ENCODE measurements around the gene DHRS7C. TPM values are rescaled to one million over a fixed set of nuclear protein-coding genes. Genes with fewer than 3 reads are reported as not detected.

The DHRS7C gene
- total and polyA plus RNA-seq, 12 donors, result not detected

GRCh38 chr17:9814337-9814945, 23.0 kb upstream of the DHRS7C start:
- H3K36me3 ChIP-seq (replicated peaks in 1 of 2), result no peaks in the 10 kb centered on the region
- intact Hi-C loops (cut with DNase I), result no loop called here
- no peaks in the 10 kb centered on the region for H3K27me3 ChIP-seq
- no peak overlapping the region for H3K4me3 ChIP-seq
- H3K4me1 ChIP-seq (replicated peaks in 1 of 2), result no peaks in the 10 kb centered on the region
- no peak for DNase-seq
- no peaks in the 10 kb centered on the region for H3K9me3 ChIP-seq (replicated peaks in 1 of 3)
- H3K27ac ChIP-seq, result no peak overlapping the region
- WGBS, 4 donors, result 74 to 79% (median 77%) methylated on average over 14 of the region's 14 CpGs
- no peak for TF ChIP-seq POLR2A (IDR thresholded peaks at IDR 0.05)
- no peak for TF ChIP-seq CTCF (IDR thresholded peaks at IDR 0.05)

- Histone ChIP-seq H3K27me3 (no peaks in the 10 kb centered on the region), H3K36me3 (replicated peaks in 1 of 2) (no peaks in the 10 kb centered on the region), H3K27ac (no peak overlapping the region), H3K4me1 (replicated peaks in 1 of 2) (no peaks in the 10 kb centered on the region), H3K4me3 (no peak overlapping the region), H3K9me3 (replicated peaks in 1 of 3) (no peaks in the 10 kb centered on the region)
- intact Hi-C loops (cut with DNase I), result no loop called here
- TF ChIP-seq POLR2A (IDR thresholded peaks at IDR 0.05), result no peak
- TF ChIP-seq CTCF (IDR thresholded peaks at IDR 0.05), result no peak
- DNase-seq, result no peak
- 70 to 79% (median 70%) methylated on average over 3 to 9 of the region's 9 CpGs for WGBS, 4 donors
Observed at GRCh38 chr17:9813166-9813565, 21.8 kb upstream of the DHRS7C start.

GRCh38 chr17:9811537-9811936, 20.1 kb upstream of the DHRS7C start:
- Histone ChIP-seq H3K27me3 (no peaks in the 10 kb centered on the region), H3K36me3 (replicated peaks in 1 of 2) (no peaks in the 10 kb centered on the region), H3K4me1 (replicated peaks in 1 of 2) (no peaks in the 10 kb centered on the region), H3K27ac (no peak overlapping the region), H3K4me3 (no peak overlapping the region), H3K9me3 (replicated peaks in 1 of 3) (no peaks in the 10 kb centered on the region)
- DNase-seq, result no peak
- intact Hi-C loops (cut with DNase I), result no loop called here
- TF ChIP-seq POLR2A (IDR thresholded peaks at IDR 0.05) (no peak), CTCF (IDR thresholded peaks at IDR 0.05) (no peak)
- 74 to 81% (median 77%) methylated on average over 10 to 11 of the region's 11 CpGs for WGBS, 4 donors

GRCh38 chr17:9811086-9811485, 19.7 kb upstream of the DHRS7C start:
- DNase-seq, result no peak
- Histone ChIP-seq H3K4me3 (no peak overlapping the region), H3K9me3 (replicated peaks in 1 of 3) (no peaks in the 10 kb centered on the region), H3K27me3 (no peaks in the 10 kb centered on the region), H3K4me1 (replicated peaks in 1 of 2) (no peaks in the 10 kb centered on the region), H3K27ac (no peak overlapping the region), H3K36me3 (replicated peaks in 1 of 2) (no peaks in the 10 kb centered on the region)
- intact Hi-C loops (cut with DNase I), result no loop called here
- 77 to 84% (median 80%) methylated on average over 5 of the region's 5 CpGs for WGBS, 4 donors
- TF ChIP-seq CTCF (IDR thresholded peaks at IDR 0.05) (no peak), POLR2A (IDR thresholded peaks at IDR 0.05) (no peak)

All from adrenal gland (tissue), 12 donors.